ENCODE results near the gene BCAT1. TPM values are rescaled to one million over a fixed set of nuclear protein-coding genes. Genes with fewer than 3 reads are reported as not detected.

BCAT1 gene
- total and polyA plus RNA-seq, 2 of the 8 experiments (the other 6 are each of a cell fraction or from before 2014, with no cell fraction given): 19.7 to 263 TPM

GRCh38 chr12:24797901-24798300 is 151.0 kb downstream of the BCAT1 start (continued):
- TF ChIP-seq TCF12 (IDR thresholded peaks at IDR 0.05; ENCODE audit: low read depth, low read length): no peak

All from H1 (cell line).